NAMALWA (cell line): ENCODE results near the gene PIP5KL1.

Experiments
- DNase-seq: peaks from one replicate; pipeline ENCODE4 v3.0.0-alpha.2; 2015; ENCODE audit warnings: low spot score

The PIP5KL1 gene, protein sequence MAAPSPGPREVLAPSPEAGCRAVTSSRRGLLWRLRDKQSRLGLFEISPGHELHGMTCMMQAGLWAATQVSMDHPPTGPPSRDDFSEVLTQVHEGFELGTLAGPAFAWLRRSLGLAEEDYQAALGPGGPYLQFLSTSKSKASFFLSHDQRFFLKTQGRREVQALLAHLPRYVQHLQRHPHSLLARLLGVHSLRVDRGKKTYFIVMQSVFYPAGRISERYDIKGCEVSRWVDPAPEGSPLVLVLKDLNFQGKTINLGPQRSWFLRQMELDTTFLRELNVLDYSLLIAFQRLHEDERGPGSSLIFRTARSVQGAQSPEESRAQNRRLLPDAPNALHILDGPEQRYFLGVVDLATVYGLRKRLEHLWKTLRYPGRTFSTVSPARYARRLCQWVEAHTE

DNA sequence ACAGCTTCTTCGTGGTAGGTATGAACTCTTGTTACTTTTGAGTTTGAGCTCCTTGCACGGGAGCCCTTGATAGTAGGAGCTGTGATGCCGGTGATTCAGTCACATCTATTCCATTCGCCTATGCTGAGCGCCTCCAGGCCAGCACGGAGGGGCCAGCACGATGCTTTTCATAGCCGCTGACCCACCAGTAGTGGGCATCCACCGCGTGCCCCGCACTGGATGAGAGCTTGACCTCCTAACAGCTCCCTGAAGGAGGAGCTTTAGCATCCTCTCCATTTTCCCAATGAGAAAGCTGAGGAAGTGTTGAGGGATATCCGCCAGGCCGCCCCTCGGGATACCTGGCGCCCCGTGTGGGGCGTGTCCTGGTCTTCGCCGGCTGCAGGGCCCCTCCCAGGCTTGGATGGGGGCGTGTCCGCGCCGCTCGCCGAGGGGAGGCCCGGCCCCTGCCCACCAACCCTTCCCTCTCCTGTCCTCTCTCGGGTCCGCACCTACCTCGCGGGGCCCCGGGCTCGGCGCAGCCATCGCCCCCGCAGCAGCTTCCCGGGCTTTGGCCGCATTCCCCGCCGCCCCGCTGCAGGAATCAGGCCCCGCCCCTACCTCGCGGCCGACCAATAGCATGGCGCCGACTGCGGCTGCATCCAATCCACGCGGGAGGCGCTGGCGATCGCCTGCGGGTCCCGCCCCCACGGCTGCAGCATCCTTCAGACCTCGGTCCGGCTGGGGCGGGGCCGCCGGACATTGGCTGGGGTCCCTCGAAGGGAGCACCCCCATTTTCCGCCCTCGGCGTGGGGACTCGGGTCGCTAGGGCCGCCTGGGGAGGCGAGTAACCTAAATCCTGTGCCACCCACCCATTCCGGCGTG, at the start of gene PIP5KL1:
TSS of gene PIP5KL1 (minus strand) at position 547 of the 861 bp plus-strand sequence. CDS start at position 522, 25 bp downstream.
- peak; percentile 80 for DNase-seq

GRCh38 chr9:127980060-127980705, 49.6 kb upstream of the PIP5KL1 start:
- DNase-seq, result peak; percentile 59

- DNase-seq, result peak; percentile 83
Measured at GRCh38 chr9:127979333-127980059, 48.9 kb upstream of the PIP5KL1 start.

GRCh38 chr9:127979015-127979332, 48.4 kb upstream of the PIP5KL1 start:
- DNase-seq, result no peak

- peak; percentile 38 for DNase-seq
Measured at GRCh38 chr9:127977884-127978647, 47.5 kb upstream of the PIP5KL1 start.

DNA sequence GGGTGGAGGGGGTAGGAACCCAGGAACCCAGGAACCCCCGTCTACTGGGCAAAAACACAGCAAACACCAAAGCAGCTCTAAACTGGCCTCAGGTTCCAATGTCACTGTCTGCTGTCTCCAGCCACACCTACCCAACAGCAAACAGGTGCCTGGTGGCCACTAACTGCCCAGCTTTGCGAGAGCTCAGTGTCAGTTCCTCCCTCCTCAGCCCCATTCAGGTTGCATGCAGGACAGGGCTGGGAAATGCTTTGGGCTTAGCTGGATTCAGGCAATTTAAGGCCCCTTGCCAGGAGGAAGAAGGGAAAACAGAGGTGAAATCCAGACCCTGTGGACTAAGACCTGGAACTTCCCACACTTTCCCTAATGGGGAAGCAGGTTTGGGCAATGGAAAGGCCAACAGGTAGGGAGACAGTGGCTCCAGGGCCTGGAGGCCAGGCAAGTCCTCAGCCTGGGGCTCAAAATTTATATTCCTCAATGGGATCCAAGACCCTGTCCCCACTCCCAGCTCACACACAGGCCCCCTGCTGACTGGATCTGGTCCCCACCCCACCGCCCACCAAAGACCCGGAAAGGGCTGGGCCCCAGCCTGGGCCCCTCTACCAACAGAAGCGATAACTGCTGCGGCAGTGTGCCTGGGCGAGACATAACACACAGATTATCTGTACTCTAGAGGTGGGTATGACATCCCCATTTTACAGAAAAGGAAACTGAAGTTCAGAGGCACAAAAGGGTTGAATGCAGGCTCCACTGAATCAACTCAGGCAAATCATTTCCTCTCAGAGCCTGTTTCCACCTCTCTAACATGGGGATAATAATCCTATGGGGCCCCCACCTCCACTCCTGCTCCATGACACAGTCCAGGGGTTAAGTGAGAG, 46.7 kb upstream of the PIP5KL1 start:
- peak; percentile 47 for DNase-seq

DNA sequence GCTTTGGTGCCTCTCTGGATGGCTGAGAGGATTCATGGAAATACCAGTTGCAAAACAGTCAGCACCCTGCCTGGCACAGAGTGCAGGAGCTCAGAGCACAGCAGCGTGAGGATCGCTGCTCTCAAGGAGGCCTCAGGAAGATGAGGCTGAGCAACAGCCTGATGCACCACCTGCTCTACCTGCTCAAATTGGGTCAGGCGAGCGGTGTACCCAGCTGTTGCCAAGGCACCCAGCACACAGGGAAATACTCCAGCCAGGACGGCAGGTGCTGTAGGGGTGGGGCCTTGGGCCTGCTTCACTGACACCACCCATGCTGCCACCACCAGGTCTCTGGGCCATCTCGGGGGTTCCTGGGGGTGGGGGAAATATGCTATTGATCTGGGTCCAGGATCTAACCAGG, 45.9 kb upstream of the PIP5KL1 start:
- DNase-seq, result peak; percentile 53

DNA sequence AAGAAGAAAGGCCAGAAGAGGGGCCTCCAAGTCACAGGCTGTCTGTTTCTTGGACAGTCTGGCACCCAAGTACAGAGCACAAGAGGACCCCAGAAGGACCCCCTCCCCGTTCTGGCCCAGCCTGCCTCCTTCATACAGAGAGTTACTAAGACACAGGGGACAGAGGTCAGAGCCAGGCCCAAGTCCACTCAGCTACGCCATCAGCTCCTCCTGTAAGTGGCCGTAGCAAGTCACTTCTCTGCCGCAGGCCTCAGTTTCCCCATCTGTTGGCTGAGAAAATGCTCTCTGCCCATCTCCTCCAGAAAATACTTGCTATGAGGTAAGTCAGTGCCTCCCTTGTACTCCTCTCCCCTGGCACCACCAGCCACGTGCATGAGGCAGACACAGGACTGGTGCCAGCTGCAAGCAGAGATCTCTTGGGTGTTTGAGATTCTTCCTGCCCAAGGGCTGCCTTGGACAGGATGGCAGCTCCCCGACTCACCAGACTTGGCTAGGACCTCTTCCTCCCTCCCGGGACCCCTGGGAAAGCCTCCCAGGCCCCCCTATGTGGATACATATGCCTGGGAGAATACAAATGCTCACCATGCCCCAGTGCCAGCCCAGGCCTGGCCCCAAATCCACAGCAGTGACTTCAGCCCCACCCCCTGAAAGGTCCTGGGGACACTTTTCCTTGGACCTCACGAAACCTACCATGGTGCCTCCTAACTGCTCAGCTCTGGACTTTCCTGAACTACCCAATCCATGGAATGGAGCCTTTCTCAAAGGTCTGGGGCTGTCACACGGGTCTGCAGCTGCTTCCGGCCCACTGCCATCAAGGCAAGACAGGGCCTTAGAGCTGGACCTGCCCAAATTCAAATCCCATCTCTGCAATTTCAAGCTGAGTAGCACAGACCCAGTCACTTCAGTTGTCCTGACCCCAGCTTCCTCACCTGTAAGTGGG, 45.1 kb upstream of the PIP5KL1 start:
- no peak for DNase-seq

DNA sequence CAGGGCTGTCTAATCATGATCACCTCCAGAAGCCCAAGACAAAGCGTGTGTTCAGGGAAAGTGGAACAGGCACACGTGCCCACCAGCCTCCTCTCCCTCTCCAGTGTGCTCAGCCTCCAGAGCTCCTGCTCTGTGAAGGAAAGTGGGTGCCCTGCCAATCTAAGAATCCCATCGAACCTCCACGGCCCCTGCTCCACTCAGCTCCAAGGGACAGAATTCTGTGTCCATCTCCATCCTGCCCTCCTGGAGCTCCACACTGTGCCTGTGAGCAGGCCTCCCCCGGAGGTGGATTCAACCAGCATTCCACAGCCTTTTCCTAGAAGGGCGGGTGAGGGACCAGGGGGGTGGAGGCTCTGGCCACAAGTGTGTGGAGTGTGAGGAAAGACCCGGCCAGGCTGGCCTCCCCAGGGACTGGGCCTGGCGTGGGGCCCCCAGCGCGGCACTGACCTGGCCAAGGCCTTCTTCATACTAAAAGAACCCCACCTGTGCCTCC, 44.2 kb upstream of the PIP5KL1 start:
- DNase-seq, result no peak

DNA sequence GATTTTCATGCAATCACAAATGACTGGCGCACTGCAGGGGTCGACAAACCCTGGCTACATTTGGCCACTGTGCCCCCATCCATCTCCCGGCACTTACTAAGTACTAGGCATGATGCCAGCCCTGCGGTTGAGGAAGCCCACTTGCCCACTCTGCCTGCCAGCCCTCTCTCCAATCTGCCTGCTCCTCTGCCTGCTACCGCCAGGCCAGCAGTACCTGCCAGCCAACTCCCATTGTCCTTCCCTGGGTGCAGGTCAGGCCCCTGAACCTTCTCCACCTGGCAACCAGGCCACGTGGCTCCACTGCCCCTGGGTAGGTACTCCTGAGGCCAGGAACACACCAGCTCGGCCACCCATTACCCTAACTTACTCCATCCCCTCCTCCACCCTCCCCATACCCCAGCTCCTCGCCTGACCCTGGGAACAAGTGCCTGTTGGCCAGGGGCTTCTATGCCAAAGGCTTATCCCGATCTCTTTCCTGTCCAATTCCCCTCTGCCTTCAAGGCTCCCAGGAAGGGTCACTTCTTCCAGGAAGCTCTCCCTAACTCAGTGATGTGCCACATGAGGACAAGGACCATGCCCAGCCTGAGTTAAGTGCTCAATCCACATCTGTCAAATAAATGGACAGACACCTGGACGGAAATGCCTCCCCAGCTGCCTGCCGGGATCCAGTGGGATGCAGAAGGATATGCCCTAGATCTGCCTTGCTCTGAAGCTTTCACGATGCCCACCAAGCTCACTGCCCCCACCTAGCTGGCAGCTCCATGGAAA, 43.6 kb upstream of the PIP5KL1 start:
- DNase-seq, result no peak

- no peak for DNase-seq
Measured at GRCh38 chr9:127973169-127974000, 42.8 kb upstream of the PIP5KL1 start.

- DNase-seq, result no peak
Measured at GRCh38 chr9:127972236-127972871, 41.8 kb upstream of the PIP5KL1 start.

DNA sequence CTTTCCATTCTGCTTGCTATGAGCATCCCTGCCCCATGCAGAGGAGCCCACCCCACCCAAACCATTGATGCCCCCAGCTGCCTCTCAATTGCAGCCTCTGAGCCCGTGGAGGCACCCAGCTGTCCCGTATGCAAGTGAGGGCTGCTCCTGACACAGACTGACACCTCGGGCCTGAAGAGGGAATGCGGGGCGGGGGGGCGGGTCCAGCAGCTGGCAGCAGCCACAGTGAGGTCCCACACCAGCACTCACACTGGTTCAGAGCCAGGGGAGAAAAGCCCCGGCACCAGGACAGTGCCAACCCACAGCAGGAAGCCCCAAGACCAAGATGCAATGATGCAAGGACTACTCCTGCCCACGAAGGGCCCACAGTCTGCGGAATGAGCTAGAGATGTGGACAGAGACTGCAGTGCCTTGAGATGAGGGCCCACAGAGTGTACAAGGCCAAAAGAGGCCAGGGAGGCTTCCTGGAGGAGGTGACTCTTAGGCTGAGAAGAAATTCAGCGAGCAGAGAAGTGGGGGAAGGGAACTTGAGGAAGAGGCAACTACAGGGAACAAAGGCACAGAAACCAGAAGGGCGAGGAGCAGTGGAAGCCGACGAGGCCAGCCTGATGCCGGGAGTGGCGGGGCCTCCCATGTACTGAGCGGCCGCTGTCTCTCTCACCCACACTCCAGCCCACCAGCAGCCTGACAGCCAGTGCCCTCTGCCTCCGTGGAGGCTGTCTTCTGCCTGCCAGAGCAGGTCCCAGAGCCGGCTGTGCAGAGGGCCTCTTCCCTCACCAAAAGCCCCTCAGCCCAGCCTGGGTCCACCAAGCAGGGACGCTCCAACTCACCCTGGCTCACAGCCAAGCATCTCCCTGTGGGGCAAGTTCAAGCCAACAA, 41.0 kb upstream of the PIP5KL1 start:
- no peak for DNase-seq

GRCh38 chr9:127970401-127971313, 40.1 kb upstream of the PIP5KL1 start:
- peak; percentile 49 for DNase-seq
